HepG2 (cell line): Measurements from ENCODE around the gene PTMA. TPM values are rescaled to one million over a fixed set of nuclear protein-coding genes. Genes with fewer than 3 reads are reported as not detected.

Source experiments
- ARNT2 ChIP-seq: sonication (generic); formaldehyde crosslinking; IDR thresholded peaks from 2 replicates; pipeline ENCODE4 v1.8.0; 2022; ENCODE audit warnings: mild to moderate bottlenecking, low read depth, missing genetic modification reagents, moderate library complexity
- CBX2 ChIP-seq, 2 experiments: fragments of 200-600 bp in 1 of 2; sonication (generic); formaldehyde crosslinking in 1 of 2; IDR thresholded peaks; 2 replicates each; pipeline versions ENCODE4 v1.7.0 to v1.8.1; 2018 to 2022; ENCODE audit warnings: low read depth in 2 of 2, low read length in 1 of 2, mild to moderate bottlenecking in 1 of 2, missing genetic modification reagents in 1 of 2
- CEBPG ChIP-seq: IDR thresholded peaks from 2 replicates; pipeline ENCODE4 v1.6.1; 2016
- ELF3 ChIP-seq: IDR thresholded peaks from 2 replicates; pipeline ENCODE4 v1.6.1; 2016; ENCODE audit warnings: missing genetic modification reagents, missing compliant biosample characterization
- GATAD2A ChIP-seq: IDR thresholded peaks from 2 replicates; pipeline ENCODE4 v1.6.1; 2016
- HNRNPLL ChIP-seq: fragments of 200-400 bp; formaldehyde crosslinking; IDR thresholded peaks from 2 replicates; pipeline ENCODE4 v1.6.1; 2017; ENCODE audit warnings: mild to moderate bottlenecking, low read depth, low read length; ENCODE audit not compliant: poor library complexity, severe bottlenecking
- KDM6A ChIP-seq: IDR thresholded peaks from 2 replicates; pipeline ENCODE4 v1.6.1; 2016; ENCODE audit warnings: low read depth
- KLF13 ChIP-seq: sonication (generic); formaldehyde crosslinking; IDR thresholded peaks from 2 replicates; pipeline ENCODE4 v1.4.0; 2020; ENCODE audit warnings: mild to moderate bottlenecking, missing genetic modification reagents
- MAFF ChIP-seq: IDR thresholded peaks from 2 replicates; pipeline ENCODE4 v1.6.1; 2011; ENCODE audit warnings: low read depth, low read length, improper control_type of control experiment
- MED8 ChIP-seq: sonication (generic); formaldehyde crosslinking; IDR thresholded peaks from 2 replicates; pipeline ENCODE4 v1.8.1; 2023; ENCODE audit warnings: mild to moderate bottlenecking, missing genetic modification reagents; ENCODE audit not compliant: insufficient replicate concordance
- RBAK ChIP-seq: sonication (generic); formaldehyde crosslinking; IDR thresholded peaks from 2 replicates; pipeline ENCODE4 v1.5.1; 2020; ENCODE audit warnings: mild to moderate bottlenecking, missing genetic modification reagents
- ZBTB42 ChIP-seq: sonication (generic); formaldehyde crosslinking; IDR thresholded peaks from 2 replicates; pipeline ENCODE4 v1.5.0; 2020; ENCODE audit warnings: mild to moderate bottlenecking, missing genetic modification reagents
- ZFP82 ChIP-seq: sonication (generic); formaldehyde crosslinking; IDR thresholded peaks from 2 replicates; pipeline ENCODE4 v1.5.1; 2020; ENCODE audit warnings: mild to moderate bottlenecking, missing genetic modification reagents, borderline replicate concordance
- ZIK1 ChIP-seq: sonication (generic); formaldehyde crosslinking; IDR thresholded peaks from 2 replicates; pipeline ENCODE4 v1.5.0; 2020; ENCODE audit warnings: mild to moderate bottlenecking, low read depth, missing genetic modification reagents, borderline replicate concordance
- ZNF496 ChIP-seq: sonication (generic); formaldehyde crosslinking; IDR thresholded peaks from 2 replicates; pipeline ENCODE4 v1.8.1; 2023; ENCODE audit warnings: mild to moderate bottlenecking, moderate library complexity, missing genetic modification reagents; ENCODE audit not compliant: insufficient replicate concordance
- ZNF577 ChIP-seq: sonication (generic); formaldehyde crosslinking; IDR thresholded peaks from 2 replicates; pipeline ENCODE4 v1.4.0; 2020; ENCODE audit warnings: mild to moderate bottlenecking, low read depth, missing genetic modification reagents, borderline replicate concordance
- ZNF773 ChIP-seq: sonication (generic); formaldehyde crosslinking; IDR thresholded peaks from 2 replicates; pipeline ENCODE4 v1.4.0; 2020; ENCODE audit warnings: missing genetic modification reagents, borderline replicate concordance
- ZSCAN12 ChIP-seq: sonication (generic); formaldehyde crosslinking; IDR thresholded peaks from 2 replicates; pipeline ENCODE4 v1.9.0; 2021; ENCODE audit warnings: mild to moderate bottlenecking, missing genetic modification reagents
- polyA plus RNA-seq, 8 experiments: library from polyadenylated mRNA; depleted of rRNA in 3 of 8; stranded (reverse) in 7 of 8; unstranded in 1 of 8; fragments of >200 nt; fragmentation: Illumina TruSeq in 4 of 8; extraction: Trizol in 4 of 8; gene quantifications; 2 replicates each; pipeline versions ENCODE4 v1.2.1 to v1.2.3, GENCODE V29; 2011 to 2016; ENCODE audit warnings: low read depth in 4 of 8, missing spikeins in 1 of 8, mixed read lengths in 1 of 8; ENCODE audit not compliant: insufficient read depth in 1 of 8
- total RNA-seq, 5 experiments: library from RNA; depleted of rRNA; stranded (reverse); fragments of >200 nt; fragmentation: Illumina TruSeq; extraction: Trizol; gene quantifications; 2 replicates each; pipeline ENCODE4 v1.2.3, GENCODE V29; 2016; ENCODE audit warnings: low read depth in 1 of 5
- TF ChIP-seq, protein P1 (sequence below): sonication (generic); formaldehyde crosslinking; IDR thresholded peaks from 2 replicates; pipeline ENCODE4 v1.4.0; 2020; ENCODE audit warnings: low read depth, mild to moderate bottlenecking, missing genetic modification reagents
- TF ChIP-seq, protein P2 (sequence below): sonication (generic); formaldehyde crosslinking; IDR thresholded peaks from 2 replicates; pipeline ENCODE4 v1.8.1; 2022; ENCODE audit warnings: mild to moderate bottlenecking, missing genetic modification reagents
- TF ChIP-seq, protein P3 (sequence below): sonication (generic); formaldehyde crosslinking; IDR thresholded peaks from 2 replicates; pipeline ENCODE4 v1.5.1; 2020; ENCODE audit warnings: mild to moderate bottlenecking, missing genetic modification reagents, moderate library complexity
- TF ChIP-seq, protein P4 (sequence below): sonication (generic); formaldehyde crosslinking; IDR thresholded peaks from 2 replicates; pipeline ENCODE4 v1.4.0; 2020; ENCODE audit warnings: missing genetic modification reagents

The PTMA gene
- total and polyA plus RNA-seq, 2 of the 13 experiments (the other 11 are each of a cell fraction or from before 2014, with no cell fraction given), result 190 to 1,086 TPM

DNA sequence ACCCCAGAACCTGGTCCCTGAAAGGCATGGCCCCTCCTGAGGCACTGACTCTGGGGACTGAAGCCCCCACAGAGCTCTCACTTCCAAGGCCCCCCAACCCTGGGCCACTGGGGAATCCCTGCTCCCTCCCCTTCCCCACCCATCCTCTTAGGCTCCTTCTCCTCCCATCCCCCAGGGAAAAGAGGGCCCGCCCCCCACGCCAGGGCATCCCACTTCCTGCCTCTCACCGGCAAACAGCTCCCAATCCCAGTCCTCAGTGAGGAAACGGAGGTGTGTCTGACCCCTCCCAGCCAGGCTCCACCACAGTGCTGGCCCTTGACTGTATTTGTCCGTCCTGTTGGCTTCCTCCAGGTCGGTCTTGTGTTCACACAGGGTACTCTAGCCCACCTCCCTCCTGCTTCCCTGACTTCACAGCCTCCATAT is 35.0 kb upstream of the PTMA start (continued):
- TF ChIP-seq, protein P1, sequence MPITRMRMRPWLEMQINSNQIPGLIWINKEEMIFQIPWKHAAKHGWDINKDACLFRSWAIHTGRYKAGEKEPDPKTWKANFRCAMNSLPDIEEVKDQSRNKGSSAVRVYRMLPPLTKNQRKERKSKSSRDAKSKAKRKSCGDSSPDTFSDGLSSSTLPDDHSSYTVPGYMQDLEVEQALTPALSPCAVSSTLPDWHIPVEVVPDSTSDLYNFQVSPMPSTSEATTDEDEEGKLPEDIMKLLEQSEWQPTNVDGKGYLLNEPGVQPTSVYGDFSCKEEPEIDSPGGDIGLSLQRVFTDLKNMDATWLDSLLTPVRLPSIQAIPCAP (CRISPR knock-in tag), result no peak
- TF ChIP-seq, protein P2, sequence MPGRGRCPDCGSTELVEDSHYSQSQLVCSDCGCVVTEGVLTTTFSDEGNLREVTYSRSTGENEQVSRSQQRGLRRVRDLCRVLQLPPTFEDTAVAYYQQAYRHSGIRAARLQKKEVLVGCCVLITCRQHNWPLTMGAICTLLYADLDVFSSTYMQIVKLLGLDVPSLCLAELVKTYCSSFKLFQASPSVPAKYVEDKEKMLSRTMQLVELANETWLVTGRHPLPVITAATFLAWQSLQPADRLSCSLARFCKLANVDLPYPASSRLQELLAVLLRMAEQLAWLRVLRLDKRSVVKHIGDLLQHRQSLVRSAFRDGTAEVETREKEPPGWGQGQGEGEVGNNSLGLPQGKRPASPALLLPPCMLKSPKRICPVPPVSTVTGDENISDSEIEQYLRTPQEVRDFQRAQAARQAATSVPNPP (CRISPR knock-in tag), result no peak
- TF ChIP-seq KLF13 (CRISPR knock-in tag), result no peak
- 0 out of 2 replicates have a peak, but pooled peaks have one; percentile 13 for TF ChIP-seq CEBPG
- no peak for TF ChIP-seq ZNF577
- no peak for TF ChIP-seq ZFP82 (CRISPR knock-in tag)
- TF ChIP-seq, protein P3, sequence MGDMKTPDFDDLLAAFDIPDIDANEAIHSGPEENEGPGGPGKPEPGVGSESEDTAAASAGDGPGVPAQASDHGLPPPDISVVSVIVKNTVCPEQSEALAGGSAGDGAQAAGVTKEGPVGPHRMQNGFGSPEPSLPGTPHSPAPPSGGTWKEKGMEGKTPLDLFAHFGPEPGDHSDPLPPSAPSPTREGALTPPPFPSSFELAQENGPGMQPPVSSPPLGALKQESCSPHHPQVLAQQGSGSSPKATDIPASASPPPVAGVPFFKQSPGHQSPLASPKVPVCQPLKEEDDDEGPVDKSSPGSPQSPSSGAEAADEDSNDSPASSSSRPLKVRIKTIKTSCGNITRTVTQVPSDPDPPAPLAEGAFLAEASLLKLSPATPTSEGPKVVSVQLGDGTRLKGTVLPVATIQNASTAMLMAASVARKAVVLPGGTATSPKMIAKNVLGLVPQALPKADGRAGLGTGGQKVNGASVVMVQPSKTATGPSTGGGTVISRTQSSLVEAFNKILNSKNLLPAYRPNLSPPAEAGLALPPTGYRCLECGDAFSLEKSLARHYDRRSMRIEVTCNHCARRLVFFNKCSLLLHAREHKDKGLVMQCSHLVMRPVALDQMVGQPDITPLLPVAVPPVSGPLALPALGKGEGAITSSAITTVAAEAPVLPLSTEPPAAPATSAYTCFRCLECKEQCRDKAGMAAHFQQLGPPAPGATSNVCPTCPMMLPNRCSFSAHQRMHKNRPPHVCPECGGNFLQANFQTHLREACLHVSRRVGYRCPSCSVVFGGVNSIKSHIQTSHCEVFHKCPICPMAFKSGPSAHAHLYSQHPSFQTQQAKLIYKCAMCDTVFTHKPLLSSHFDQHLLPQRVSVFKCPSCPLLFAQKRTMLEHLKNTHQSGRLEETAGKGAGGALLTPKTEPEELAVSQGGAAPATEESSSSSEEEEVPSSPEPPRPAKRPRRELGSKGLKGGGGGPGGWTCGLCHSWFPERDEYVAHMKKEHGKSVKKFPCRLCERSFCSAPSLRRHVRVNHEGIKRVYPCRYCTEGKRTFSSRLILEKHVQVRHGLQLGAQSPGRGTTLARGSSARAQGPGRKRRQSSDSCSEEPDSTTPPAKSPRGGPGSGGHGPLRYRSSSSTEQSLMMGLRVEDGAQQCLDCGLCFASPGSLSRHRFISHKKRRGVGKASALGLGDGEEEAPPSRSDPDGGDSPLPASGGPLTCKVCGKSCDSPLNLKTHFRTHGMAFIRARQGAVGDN (CRISPR knock-in tag), result peak; percentile 5; the same call in 1 of the 2 replicates
- no peak for TF ChIP-seq ZSCAN12 (CRISPR knock-in tag)
- no peak for TF ChIP-seq ARNT2 (CRISPR knock-in tag)
- no peak for TF ChIP-seq MED8 (CRISPR knock-in tag)
- no peak for TF ChIP-seq MAFF
- no peak for TF ChIP-seq RBAK (CRISPR knock-in tag)
- no peak for TF ChIP-seq KDM6A (CRISPR knock-in tag)
- TF ChIP-seq ELF3 (CRISPR knock-in tag), result no peak; the same call in 1 of the 2 replicates
- TF ChIP-seq ZBTB42 (CRISPR knock-in tag), result no peak
- TF ChIP-seq ZNF496 (CRISPR knock-in tag), result no peak
- TF ChIP-seq ZIK1 (CRISPR knock-in tag), result no peak
- no peak for TF ChIP-seq HNRNPLL
- TF ChIP-seq ZNF773, result no peak
- TF ChIP-seq, protein P4, sequence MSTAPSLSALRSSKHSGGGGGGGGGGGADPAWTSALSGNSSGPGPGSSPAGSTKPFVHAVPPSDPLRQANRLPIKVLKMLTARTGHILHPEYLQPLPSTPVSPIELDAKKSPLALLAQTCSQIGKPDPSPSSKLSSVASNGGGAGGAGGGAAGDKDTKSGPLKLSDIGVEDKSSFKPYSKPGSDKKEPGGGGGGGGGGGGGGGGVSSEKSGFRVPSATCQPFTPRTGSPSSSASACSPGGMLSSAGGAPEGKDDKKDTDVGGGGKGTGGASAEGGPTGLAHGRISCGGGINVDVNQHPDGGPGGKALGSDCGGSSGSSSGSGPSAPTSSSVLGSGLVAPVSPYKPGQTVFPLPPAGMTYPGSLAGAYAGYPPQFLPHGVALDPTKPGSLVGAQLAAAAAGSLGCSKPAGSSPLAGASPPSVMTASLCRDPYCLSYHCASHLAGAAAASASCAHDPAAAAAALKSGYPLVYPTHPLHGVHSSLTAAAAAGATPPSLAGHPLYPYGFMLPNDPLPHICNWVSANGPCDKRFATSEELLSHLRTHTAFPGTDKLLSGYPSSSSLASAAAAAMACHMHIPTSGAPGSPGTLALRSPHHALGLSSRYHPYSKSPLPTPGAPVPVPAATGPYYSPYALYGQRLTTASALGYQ, result no peak
- TF ChIP-seq CBX2 (IDR thresholded peaks at IDR 0.05; ENCODE audit: low read depth, low read length), result no peak
- TF ChIP-seq CBX2 (CRISPR knock-in tag; IDR thresholded peaks at IDR 0.05; ENCODE audit: low read depth), result no peak
- TF ChIP-seq GATAD2A (CRISPR knock-in tag), result no peak
